ENCODE results near the gene RABIF.
"Not testable (repeated sequence)": the region's sequence is repeated elsewhere in the genome, so short reads cannot be mapped to it uniquely, and the experiment has no call there.

The RABIF gene

GRCh38 chr1:202888531-202889360 is at the start of gene RABIF:
RABIF (minus strand) TSS chr1:202889149; CDS start chr1:202889098, 51 bp downstream.
- Mint-ChIP-seq H3K27ac (peak within 1 kb of the TSS; percentile 92), H3K27me3 (no peaks in the 10 kb centered on the region), H3K36me3 (ENCODE audit: low read depth) (peaks cover 20% of the 10 kb centered on the region), H3K4me1 (peaks cover 22% of the 10 kb centered on the region), H3K4me3 (peak within 1 kb of the TSS; percentile 93), H3K9me3 (no peaks in the 10 kb centered on the region)
- DNase-seq, result peak; percentile 96
- ATAC-seq, result peak; percentile 95

- Mint-ChIP-seq H3K27ac (no peak overlapping the region), H3K9me3 (no peaks in the 10 kb centered on the region), H3K27me3 (peaks cover under 1% of the 10 kb centered on the region), H3K4me3 (no peak overlapping the region), H3K4me1 (no peaks in the 10 kb centered on the region), H3K36me3 (ENCODE audit: low read depth) (peaks cover 22% of the 10 kb centered on the region)
- ATAC-seq, result no peak
- DNase-seq, result no peak
These were observed 49.5 kb upstream of the RABIF start for GRCh38 chr1:202938287-202938925.

GRCh38 chr1:202936409-202936808 is 47.5 kb upstream of the RABIF start:
- H3K9me3 Mint-ChIP-seq, H3K4me3 Mint-ChIP-seq, H3K27me3 Mint-ChIP-seq, H3K27ac Mint-ChIP-seq, H3K4me1 Mint-ChIP-seq, ATAC-seq, DNase-seq: not testable (repeated sequence)
- H3K36me3 Mint-ChIP-seq (ENCODE audit: low read depth), result peaks cover 11% of the 10 kb centered on the region

GRCh38 chr1:202935844-202936243 is 46.9 kb upstream of the RABIF start:
- H3K27ac Mint-ChIP-seq, result no peak overlapping the region
- peaks cover 8% of the 10 kb centered on the region for H3K27me3 Mint-ChIP-seq

GRCh38 chr1:202934755-202935154 is 45.8 kb upstream of the RABIF start:
- Mint-ChIP-seq H3K4me1 (no peaks in the 10 kb centered on the region), H3K4me3 (no peak overlapping the region), H3K27me3 (peaks cover 8% of the 10 kb centered on the region), H3K36me3 (ENCODE audit: low read depth) (no peaks in the 10 kb centered on the region), H3K27ac (no peak overlapping the region), H3K9me3 (no peaks in the 10 kb centered on the region)
- no peak for ATAC-seq
- DNase-seq, result no peak

More at GRCh38 chr1:202935844-202936243, 46.9 kb upstream of the RABIF start:
- Mint-ChIP-seq H3K9me3 (no peaks in the 10 kb centered on the region), H3K4me1 (no peaks in the 10 kb centered on the region), H3K36me3 (ENCODE audit: low read depth) (peaks cover 5% of the 10 kb centered on the region), H3K4me3 (no peak overlapping the region)
- ATAC-seq, result no peak
- no peak for DNase-seq

GRCh38 chr1:202932476-202932875 is 43.5 kb upstream of the RABIF start:
- DNase-seq (no peak), ATAC-seq (no peak)
- H3K36me3 Mint-ChIP-seq (ENCODE audit: low read depth), result no peaks in the 10 kb centered on the region
- no peaks in the 10 kb centered on the region for H3K4me1 Mint-ChIP-seq
- H3K9me3 Mint-ChIP-seq, result no peaks in the 10 kb centered on the region
- H3K27me3 Mint-ChIP-seq, result peaks cover 8% of the 10 kb centered on the region
- no peak overlapping the region for H3K27ac Mint-ChIP-seq
- H3K4me3 Mint-ChIP-seq, result no peak overlapping the region

GRCh38 chr1:202926581-202927491 is 37.9 kb upstream of the RABIF start, which contains the start of gene KLHL12:
KLHL12 (minus strand) TSS chr1:202927234; CDS start chr1:202925162, 2,072 bp downstream.
- ATAC-seq (peak; percentile 99), DNase-seq (peak; percentile 98)
- H3K27me3 Mint-ChIP-seq, result no peaks in the 10 kb centered on the region
- peak within 1 kb of the TSS; percentile 91 for H3K4me3 Mint-ChIP-seq
- H3K9me3 Mint-ChIP-seq, result no peaks in the 10 kb centered on the region
- peaks cover 15% of the 10 kb centered on the region for H3K36me3 Mint-ChIP-seq (ENCODE audit: low read depth)
- H3K27ac Mint-ChIP-seq, result peak within 1 kb of the TSS; percentile 86
- H3K4me1 Mint-ChIP-seq, result peaks cover 35% of the 10 kb centered on the region

GRCh38 chr1:202923533-202923932 is 34.6 kb upstream of the RABIF start:
- Mint-ChIP-seq H3K4me3 (no peak overlapping the region), H3K36me3 (ENCODE audit: low read depth) (peaks cover 22% of the 10 kb centered on the region), H3K9me3 (no peaks in the 10 kb centered on the region), H3K27ac (no peak overlapping the region), H3K4me1 (peaks cover 35% of the 10 kb centered on the region), H3K27me3 (no peaks in the 10 kb centered on the region)
- ATAC-seq (no peak), DNase-seq (no peak)

- Mint-ChIP-seq H3K27me3 (no peaks in the 10 kb centered on the region), H3K27ac (no peak overlapping the region), H3K4me1 (peaks cover 21% of the 10 kb centered on the region), H3K4me3 (no peak overlapping the region), H3K36me3 (ENCODE audit: low read depth) (peaks cover 32% of the 10 kb centered on the region), H3K9me3 (no peaks in the 10 kb centered on the region)
- ATAC-seq (no peak), DNase-seq (no peak)
These were observed 30.7 kb upstream of the RABIF start for GRCh38 chr1:202919615-202920014.

GRCh38 chr1:202915146-202915545 is 26.2 kb upstream of the RABIF start:
- H3K27ac Mint-ChIP-seq, result no peak overlapping the region
- DNase-seq (no peak), ATAC-seq (no peak)
- H3K9me3 Mint-ChIP-seq, result no peaks in the 10 kb centered on the region
- H3K4me3 Mint-ChIP-seq, result no peak overlapping the region
- H3K4me1 Mint-ChIP-seq, result peaks cover 7% of the 10 kb centered on the region
- peaks cover 48% of the 10 kb centered on the region for H3K36me3 Mint-ChIP-seq (ENCODE audit: low read depth)
- no peaks in the 10 kb centered on the region for H3K27me3 Mint-ChIP-seq

GRCh38 chr1:202912476-202912875 is 23.5 kb upstream of the RABIF start:
- H3K4me3 Mint-ChIP-seq, H3K27me3 Mint-ChIP-seq, H3K4me1 Mint-ChIP-seq, DNase-seq, H3K9me3 Mint-ChIP-seq, ATAC-seq: not testable (repeated sequence)
- Mint-ChIP-seq H3K36me3 (ENCODE audit: low read depth) (peaks cover 38% of the 10 kb centered on the region), H3K27ac (peak overlapping the region; percentile 38)

- Mint-ChIP-seq H3K27ac (no peak overlapping the region), H3K9me3 (no peaks in the 10 kb centered on the region), H3K4me1 (peaks cover 7% of the 10 kb centered on the region), H3K27me3 (no peaks in the 10 kb centered on the region), H3K4me3 (no peak overlapping the region), H3K36me3 (ENCODE audit: low read depth) (peaks cover 41% of the 10 kb centered on the region)
- ATAC-seq (no peak), DNase-seq (no peak)
These were observed 20.5 kb upstream of the RABIF start for GRCh38 chr1:202909494-202909893.

GRCh38 chr1:202908998-202909397 is 20.0 kb upstream of the RABIF start:
- ATAC-seq (no peak), DNase-seq (no peak)
- H3K27ac Mint-ChIP-seq, result no peak overlapping the region
- no peak overlapping the region for H3K4me3 Mint-ChIP-seq
- H3K36me3 Mint-ChIP-seq (ENCODE audit: low read depth), result peaks cover 41% of the 10 kb centered on the region
- no peaks in the 10 kb centered on the region for H3K9me3 Mint-ChIP-seq
- H3K4me1 Mint-ChIP-seq, result peaks cover 7% of the 10 kb centered on the region
- no peaks in the 10 kb centered on the region for H3K27me3 Mint-ChIP-seq

- H3K9me3 Mint-ChIP-seq, result no peaks in the 10 kb centered on the region
- peaks cover 16% of the 10 kb centered on the region for H3K36me3 Mint-ChIP-seq (ENCODE audit: low read depth)
- ATAC-seq (no peak), DNase-seq (no peak)
- H3K4me1 Mint-ChIP-seq, result no peaks in the 10 kb centered on the region
- no peak overlapping the region for H3K4me3 Mint-ChIP-seq
- H3K27me3 Mint-ChIP-seq, result no peaks in the 10 kb centered on the region
- H3K27ac Mint-ChIP-seq, result no peak overlapping the region
These were observed 16.4 kb upstream of the RABIF start for GRCh38 chr1:202905331-202905730.

Measured in activated naive CD8-positive, alpha-beta T cell treated with anti-CD3 and anti-CD28 coated beads, Interleukin-2, amount 50 U/mL, for 24 hours (primary cell).